KMS-11 (cell line): ENCODE results near the gene METTL1.

ENCODE experiments used
- H2AFZ ChIP-seq: fragments of 200-600 bp; sonication (generic); 2 replicates; pipeline ENCODE4 v1.6.1; 2016; ENCODE audit warnings: antibody characterized with exemption, mixed run types, low read depth
- H3K27ac ChIP-seq: fragments of 200-600 bp; sonication (generic); 2 replicates; pipeline ENCODE4 v1.6.1; 2016; ENCODE audit warnings: mild to moderate bottlenecking, mixed run types
- H3K27me3 ChIP-seq: fragments of 200-600 bp; sonication (generic); 2 replicates; pipeline ENCODE4 v1.6.1; 2017; ENCODE audit warnings: mild to moderate bottlenecking, low read depth, mixed run types, moderate library complexity; ENCODE audit not compliant: insufficient read depth
- H3K36me3 ChIP-seq: fragments of 200-600 bp; sonication (generic); 2 replicates; pipeline ENCODE4 v1.6.1; 2017; ENCODE audit warnings: mild to moderate bottlenecking, mixed run types; ENCODE audit not compliant: insufficient read depth
- H3K4me1 ChIP-seq: fragments of 200-600 bp; sonication (generic); 2 replicates; pipeline ENCODE4 v1.6.1; 2016; ENCODE audit warnings: mild to moderate bottlenecking, low read depth, mixed run types; ENCODE audit not compliant: poor library complexity, severe bottlenecking
- H3K4me2 ChIP-seq: fragments of 200-600 bp; sonication (generic); 2 replicates; pipeline ENCODE4 v1.7.0; 2016; ENCODE audit warnings: mild to moderate bottlenecking, mixed run types
- H3K4me3 ChIP-seq: fragments of 200-600 bp; sonication (generic); IDR thresholded peaks from 2 replicates; pipeline ENCODE4 v1.6.1; 2017; ENCODE audit warnings: low read depth, low read length, mixed read lengths; ENCODE audit not compliant: insufficient read depth
- H3K79me2 ChIP-seq: fragments of 200-600 bp; sonication (generic); 2 replicates; pipeline ENCODE4 v1.6.1; 2016; ENCODE audit warnings: low read depth, mixed run types; ENCODE audit not compliant: insufficient read depth
- H3K9ac ChIP-seq: fragments of 200-600 bp; sonication (generic); 2 replicates; pipeline ENCODE4 v1.6.1; 2016; ENCODE audit warnings: mild to moderate bottlenecking, mixed run types
- H4K20me1 ChIP-seq: fragments of 200-600 bp; sonication (generic); 2 replicates; pipeline ENCODE4 v1.6.1; 2016; ENCODE audit warnings: mild to moderate bottlenecking, mixed run types; ENCODE audit not compliant: insufficient read depth
- CTCF ChIP-seq: fragments of 200-600 bp; sonication (generic); conservative IDR thresholded peaks from 2 replicates; pipeline ENCODE4 v1.6.1; 2017; ENCODE audit warnings: low read depth, mild to moderate bottlenecking, antibody characterized with exemption, low read length, moderate library complexity, mixed read lengths

Gene METTL1

GRCh38 chr12:57754411-57755193, 17.3 kb downstream of the METTL1 start, which contains the start of gene MARCHF9:
Gene MARCHF9 (plus strand): TSS chr12:57755103. CDS start chr12:57755529, 426 bp downstream.
- Histone ChIP-seq H3K27me3 (no peaks in the 10 kb centered on the region), H3K27ac (no peak within 1 kb of the TSS), H3K9ac (peak within 1 kb of the TSS; percentile 8; the same call in 1 of the 2 replicates)

GRCh38 chr12:57753756-57754337, 18.1 kb downstream of the METTL1 start:
- Histone ChIP-seq H3K27me3 (no peaks in the 10 kb centered on the region), H3K27ac (no peak overlapping the region), H3K9ac (no peak overlapping the region), H3K36me3 (peaks cover 17% of the 10 kb centered on the region; the same call in 1 of the 2 replicates), H3K4me3 (no peak overlapping the region), H2AFZ (peak overlapping the region; percentile 38; the same call in 1 of the 2 replicates), H3K4me1 (peaks cover 42% of the 10 kb centered on the region), H4K20me1 (no peaks in the 10 kb centered on the region), H3K79me2 (peaks cover 36% of the 10 kb centered on the region), H3K4me2 (peak overlapping the region; percentile 80)
- no peak for TF ChIP-seq CTCF

More at GRCh38 chr12:57754411-57755193, 17.3 kb downstream of the METTL1 start, which contains the start of gene MARCHF9:
- Histone ChIP-seq H4K20me1 (no peaks in the 10 kb centered on the region), H3K4me1 (peaks cover 42% of the 10 kb centered on the region), H3K36me3 (peaks cover 10% of the 10 kb centered on the region; the same call in 1 of the 2 replicates), H3K79me2 (peaks cover 29% of the 10 kb centered on the region), H3K4me2 (peak within 1 kb of the TSS; percentile 93), H3K4me3 (peak within 1 kb of the TSS; percentile 43), H2AFZ (peak within 1 kb of the TSS; percentile 38; the same call in 1 of the 2 replicates)
- TF ChIP-seq CTCF = no peak

- no peak for TF ChIP-seq CTCF
- H3K4me1 ChIP-seq = peaks cover 42% of the 10 kb centered on the region
- peak overlapping the region; percentile 52 for H2AFZ ChIP-seq
- H3K79me2 ChIP-seq = peaks cover 41% of the 10 kb centered on the region
- H3K27ac ChIP-seq = peak overlapping the region; percentile 36; the same call in 1 of the 2 replicates
- H3K9ac ChIP-seq = peak overlapping the region; percentile 6; the same call in 1 of the 2 replicates
- H4K20me1 ChIP-seq = no peaks in the 10 kb centered on the region
- peak overlapping the region; percentile 80 for H3K4me2 ChIP-seq
- H3K4me3 ChIP-seq = no peak overlapping the region
- peaks cover 28% of the 10 kb centered on the region for H3K36me3 ChIP-seq
- H3K27me3 ChIP-seq = no peaks in the 10 kb centered on the region
Observed at GRCh38 chr12:57752668-57753000, 19.3 kb downstream of the METTL1 start.

- H3K4me3 ChIP-seq = peak within 1 kb of the TSS; percentile 71
- H3K4me2 ChIP-seq = peak within 1 kb of the TSS; percentile 88
- peak within 1 kb of the TSS; percentile 90 for H3K9ac ChIP-seq
- no peaks in the 10 kb centered on the region for H3K27me3 ChIP-seq
- H3K27ac ChIP-seq = peak within 1 kb of the TSS; percentile 64
- no peak for TF ChIP-seq CTCF
- peaks cover 28% of the 10 kb centered on the region for H3K36me3 ChIP-seq
- H3K79me2 ChIP-seq = peaks cover 41% of the 10 kb centered on the region
- H4K20me1 ChIP-seq = no peaks in the 10 kb centered on the region
- peaks cover 42% of the 10 kb centered on the region for H3K4me1 ChIP-seq
- peak within 1 kb of the TSS; percentile 52 for H2AFZ ChIP-seq
Observed at GRCh38 chr12:57751788-57752667, 19.9 kb downstream of the METTL1 start, which contains the start of gene CDK4. Gene CDK4 (minus strand): TSS chr12:57752310. CDS start chr12:57751717, 593 bp downstream.
